ENCODE measurements around the gene VSIG8.

DNA sequence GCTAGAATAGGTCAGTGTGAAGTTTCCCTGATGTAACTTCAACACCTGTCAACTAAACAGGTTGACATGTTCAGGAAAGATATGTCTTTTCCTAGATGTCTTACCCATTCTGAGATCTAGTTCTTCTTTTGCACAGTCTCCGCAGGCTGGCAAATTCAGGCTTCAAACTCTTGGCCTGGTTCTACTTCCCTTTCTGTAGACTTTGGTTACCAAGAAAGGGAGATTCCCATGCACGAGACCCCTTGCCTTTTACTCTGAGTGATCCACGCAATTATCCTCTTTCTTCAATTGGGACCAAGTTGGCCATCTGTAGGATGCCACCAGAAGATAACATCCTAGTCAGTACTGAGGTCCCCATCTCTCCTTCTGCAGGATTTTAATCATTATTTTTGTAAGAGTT, 35.5 kb upstream of the VSIG8 start:
- TF ChIP-seq, protein P1, sequence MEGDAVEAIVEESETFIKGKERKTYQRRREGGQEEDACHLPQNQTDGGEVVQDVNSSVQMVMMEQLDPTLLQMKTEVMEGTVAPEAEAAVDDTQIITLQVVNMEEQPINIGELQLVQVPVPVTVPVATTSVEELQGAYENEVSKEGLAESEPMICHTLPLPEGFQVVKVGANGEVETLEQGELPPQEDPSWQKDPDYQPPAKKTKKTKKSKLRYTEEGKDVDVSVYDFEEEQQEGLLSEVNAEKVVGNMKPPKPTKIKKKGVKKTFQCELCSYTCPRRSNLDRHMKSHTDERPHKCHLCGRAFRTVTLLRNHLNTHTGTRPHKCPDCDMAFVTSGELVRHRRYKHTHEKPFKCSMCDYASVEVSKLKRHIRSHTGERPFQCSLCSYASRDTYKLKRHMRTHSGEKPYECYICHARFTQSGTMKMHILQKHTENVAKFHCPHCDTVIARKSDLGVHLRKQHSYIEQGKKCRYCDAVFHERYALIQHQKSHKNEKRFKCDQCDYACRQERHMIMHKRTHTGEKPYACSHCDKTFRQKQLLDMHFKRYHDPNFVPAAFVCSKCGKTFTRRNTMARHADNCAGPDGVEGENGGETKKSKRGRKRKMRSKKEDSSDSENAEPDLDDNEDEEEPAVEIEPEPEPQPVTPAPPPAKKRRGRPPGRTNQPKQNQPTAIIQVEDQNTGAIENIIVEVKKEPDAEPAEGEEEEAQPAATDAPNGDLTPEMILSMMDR (IDR thresholded peaks at IDR 0.05; ENCODE audit: low read depth, low read length, missing input control), result no peak
- TF ChIP-seq, protein P2, sequence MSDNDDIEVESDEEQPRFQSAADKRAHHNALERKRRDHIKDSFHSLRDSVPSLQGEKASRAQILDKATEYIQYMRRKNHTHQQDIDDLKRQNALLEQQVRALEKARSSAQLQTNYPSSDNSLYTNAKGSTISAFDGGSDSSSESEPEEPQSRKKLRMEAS (IDR thresholded peaks at IDR 0.05), result no peak
- TF ChIP-seq, protein P3, sequence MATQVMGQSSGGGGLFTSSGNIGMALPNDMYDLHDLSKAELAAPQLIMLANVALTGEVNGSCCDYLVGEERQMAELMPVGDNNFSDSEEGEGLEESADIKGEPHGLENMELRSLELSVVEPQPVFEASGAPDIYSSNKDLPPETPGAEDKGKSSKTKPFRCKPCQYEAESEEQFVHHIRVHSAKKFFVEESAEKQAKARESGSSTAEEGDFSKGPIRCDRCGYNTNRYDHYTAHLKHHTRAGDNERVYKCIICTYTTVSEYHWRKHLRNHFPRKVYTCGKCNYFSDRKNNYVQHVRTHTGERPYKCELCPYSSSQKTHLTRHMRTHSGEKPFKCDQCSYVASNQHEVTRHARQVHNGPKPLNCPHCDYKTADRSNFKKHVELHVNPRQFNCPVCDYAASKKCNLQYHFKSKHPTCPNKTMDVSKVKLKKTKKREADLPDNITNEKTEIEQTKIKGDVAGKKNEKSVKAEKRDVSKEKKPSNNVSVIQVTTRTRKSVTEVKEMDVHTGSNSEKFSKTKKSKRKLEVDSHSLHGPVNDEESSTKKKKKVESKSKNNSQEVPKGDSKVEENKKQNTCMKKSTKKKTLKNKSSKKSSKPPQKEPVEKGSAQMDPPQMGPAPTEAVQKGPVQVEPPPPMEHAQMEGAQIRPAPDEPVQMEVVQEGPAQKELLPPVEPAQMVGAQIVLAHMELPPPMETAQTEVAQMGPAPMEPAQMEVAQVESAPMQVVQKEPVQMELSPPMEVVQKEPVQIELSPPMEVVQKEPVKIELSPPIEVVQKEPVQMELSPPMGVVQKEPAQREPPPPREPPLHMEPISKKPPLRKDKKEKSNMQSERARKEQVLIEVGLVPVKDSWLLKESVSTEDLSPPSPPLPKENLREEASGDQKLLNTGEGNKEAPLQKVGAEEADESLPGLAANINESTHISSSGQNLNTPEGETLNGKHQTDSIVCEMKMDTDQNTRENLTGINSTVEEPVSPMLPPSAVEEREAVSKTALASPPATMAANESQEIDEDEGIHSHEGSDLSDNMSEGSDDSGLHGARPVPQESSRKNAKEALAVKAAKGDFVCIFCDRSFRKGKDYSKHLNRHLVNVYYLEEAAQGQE (IDR thresholded peaks at IDR 0.05), result no peak

Measured in liver (tissue), 2 donors.